T-helper 17 cell (primary cell): ENCODE results near the gene YIF1A. TPM values are rescaled to one million over a fixed set of nuclear protein-coding genes. Genes with fewer than 3 reads are reported as not detected.

Experiments
- ATAC-seq: fragments of 150-1000 bp; cut with Tn5 transposase; 2 replicates; pipeline ENCODE4 v1.10.0; 2021; ENCODE audit warnings: mild to moderate bottlenecking, moderate library complexity
- DNase-seq, 3 donors: peaks; one replicate each; pipeline versions ENCODE4 v3.0.0 to v3.0.0-alpha.2; 2020 to 2021
- H3K9me3 ChIP-seq: one replicate; pipeline ENCODE4 v1.7.0; 2013; ENCODE audit warnings: low read length, mild to moderate bottlenecking; ENCODE audit not compliant: control insufficient read depth, poor library complexity, severe bottlenecking
- H3K27ac Mint-ChIP-seq: one replicate; pipeline ENCODE4 v1.8.0; 2022; ENCODE audit warnings: mild to moderate bottlenecking, moderate library complexity, mixed read lengths
- H3K27me3 Mint-ChIP-seq: one replicate; pipeline ENCODE4 v1.8.0; 2022; ENCODE audit warnings: mixed read lengths
- H3K36me3 Mint-ChIP-seq: one replicate; pipeline ENCODE4 v1.8.0; 2022; ENCODE audit warnings: low read depth, mixed read lengths
- H3K4me1 Mint-ChIP-seq: one replicate; pipeline ENCODE4 v1.8.0; 2022; ENCODE audit warnings: mild to moderate bottlenecking, mixed read lengths
- H3K4me3 Mint-ChIP-seq: one replicate; pipeline ENCODE4 v1.8.0; 2022; ENCODE audit warnings: mild to moderate bottlenecking, moderate library complexity, mixed read lengths
- total RNA-seq, 4 donors: library from RNA in 2 of 4; stranded (reverse) in 2 of 4; gene quantifications; one replicate each; pipeline ENCODE4 v1.2.3 and lab custom pipeline; 2022 to 2026

The YIF1A gene
- total RNA-seq, 2 donors from 2014 or later = 32.6 to 35.1 TPM

DNA sequence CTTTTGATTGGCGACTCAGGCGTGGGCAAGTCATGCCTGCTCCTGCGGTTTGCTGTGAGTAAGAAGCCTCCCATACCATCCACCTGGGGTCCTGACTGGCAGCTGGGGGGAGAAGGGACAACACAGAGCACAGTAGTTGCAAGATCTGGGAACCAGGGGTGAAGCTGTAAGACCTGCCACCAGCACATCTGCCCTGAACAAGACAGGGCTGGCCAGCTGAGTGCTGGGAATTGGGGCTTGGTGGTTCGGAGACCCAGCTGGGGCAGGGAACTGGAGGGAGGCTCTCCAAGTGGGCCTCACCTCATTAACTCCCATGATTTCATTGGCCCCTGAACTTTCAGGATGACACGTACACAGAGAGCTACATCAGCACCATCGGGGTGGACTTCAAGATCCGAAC lies 17.1 kb downstream of the YIF1A start:
- ATAC-seq (no peak), DNase-seq (no peak)
- Mint-ChIP-seq H3K27ac (peak overlapping the region; percentile 4), H3K27me3 (no peaks in the 10 kb centered on the region), H3K36me3 (peaks cover 13% of the 10 kb centered on the region), H3K4me3 (no peak overlapping the region), H3K4me1 (peaks cover 37% of the 10 kb centered on the region)
- H3K9me3 ChIP-seq = no peaks in the 10 kb centered on the region

DNA sequence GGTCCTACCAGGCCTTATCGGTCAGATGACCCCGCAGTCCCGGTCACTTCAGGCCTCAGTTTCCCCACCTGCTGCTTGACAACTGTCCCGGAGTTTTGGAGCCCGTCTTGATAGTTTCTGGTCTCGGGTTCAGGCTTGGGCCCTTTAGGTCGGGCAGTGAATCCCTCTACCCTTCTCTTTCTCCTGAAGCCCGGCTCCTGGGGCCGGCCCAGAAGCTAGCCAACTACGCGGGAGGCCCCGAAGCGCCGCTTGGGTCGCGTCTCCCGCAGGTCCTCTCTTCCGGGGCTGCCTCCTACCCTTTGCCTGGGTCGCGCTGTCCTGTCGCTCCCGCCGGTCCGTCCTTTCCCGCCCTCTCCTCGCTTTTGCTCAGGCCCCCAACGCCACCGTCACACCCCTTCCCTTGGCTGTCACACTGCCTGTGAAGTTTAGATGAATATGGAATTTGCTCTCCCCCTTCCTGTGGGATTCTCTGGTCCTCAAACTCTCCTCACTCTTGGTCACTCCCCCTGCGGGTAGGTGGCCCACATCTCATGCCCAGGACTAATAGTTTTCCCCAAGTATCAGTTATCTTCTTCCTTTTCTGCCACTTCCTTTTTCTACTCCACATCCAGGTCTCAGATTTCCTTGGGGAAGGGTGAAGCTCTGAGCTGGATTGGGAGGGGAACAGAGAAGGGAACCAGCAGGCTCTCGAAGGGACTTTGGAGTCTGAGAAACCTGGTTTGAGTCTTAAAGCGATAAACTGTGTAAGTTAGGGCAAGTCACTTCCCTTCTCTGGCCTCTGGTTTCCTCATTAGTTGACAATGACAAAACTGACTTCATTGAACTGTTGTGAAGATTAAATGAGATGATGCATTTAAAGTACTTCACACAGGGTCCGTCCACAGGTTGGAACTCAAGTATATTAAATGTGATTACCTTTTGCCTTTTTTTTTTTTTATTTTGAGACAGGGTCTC lies 19.7 kb downstream of the YIF1A start:
- ATAC-seq (no peak), DNase-seq (no peak)
- Mint-ChIP-seq H3K4me1 (peaks cover 33% of the 10 kb centered on the region), H3K36me3 (peaks cover 13% of the 10 kb centered on the region), H3K4me3 (peak overlapping the region; percentile 99), H3K27me3 (no peaks in the 10 kb centered on the region), H3K27ac (peak overlapping the region; percentile 99)
- no peaks in the 10 kb centered on the region for H3K9me3 ChIP-seq

DNA sequence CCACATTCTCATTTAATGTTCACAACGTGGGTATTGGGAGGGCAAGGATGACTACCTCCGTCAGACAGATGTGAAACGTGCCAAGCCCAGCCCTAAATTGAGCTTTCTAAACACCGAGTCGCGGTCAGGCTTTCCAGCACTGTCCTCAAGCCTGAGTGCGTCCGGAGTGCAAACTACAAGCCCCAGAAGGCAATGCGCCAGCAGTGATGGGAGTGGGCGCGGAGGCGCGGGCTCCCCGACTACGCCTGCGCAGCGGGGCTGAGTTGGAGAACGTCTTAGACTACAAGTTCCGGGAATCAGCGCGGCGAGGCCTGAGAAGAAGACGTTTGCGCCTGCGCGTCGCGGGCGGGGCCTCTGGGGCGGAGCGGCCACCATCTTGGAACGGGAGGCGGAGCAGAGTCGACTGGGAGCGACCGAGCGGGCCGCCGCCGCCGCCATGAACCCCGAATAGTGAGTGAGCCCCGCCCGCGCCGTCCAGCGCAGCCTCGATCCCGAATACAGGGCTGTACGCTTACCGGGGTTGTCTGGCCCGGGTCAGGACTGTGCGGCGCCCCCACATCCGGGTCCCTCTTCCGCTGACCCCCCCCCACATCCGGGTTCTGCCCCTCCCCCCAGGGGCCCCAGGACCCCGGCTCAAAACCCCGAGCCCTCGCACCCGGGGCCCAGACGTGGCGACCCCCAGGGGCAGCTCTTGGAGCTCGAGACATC lies 20.5 kb downstream of the YIF1A start, which contains the start of gene RAB1B:
Gene RAB1B (plus strand): TSS at position 396 of the 708 bp plus-strand sequence. CDS start 41 bp downstream, at position 437.
- H3K9me3 ChIP-seq = no peaks in the 10 kb centered on the region
- peaks cover 10% of the 10 kb centered on the region for H3K36me3 Mint-ChIP-seq

DNA sequence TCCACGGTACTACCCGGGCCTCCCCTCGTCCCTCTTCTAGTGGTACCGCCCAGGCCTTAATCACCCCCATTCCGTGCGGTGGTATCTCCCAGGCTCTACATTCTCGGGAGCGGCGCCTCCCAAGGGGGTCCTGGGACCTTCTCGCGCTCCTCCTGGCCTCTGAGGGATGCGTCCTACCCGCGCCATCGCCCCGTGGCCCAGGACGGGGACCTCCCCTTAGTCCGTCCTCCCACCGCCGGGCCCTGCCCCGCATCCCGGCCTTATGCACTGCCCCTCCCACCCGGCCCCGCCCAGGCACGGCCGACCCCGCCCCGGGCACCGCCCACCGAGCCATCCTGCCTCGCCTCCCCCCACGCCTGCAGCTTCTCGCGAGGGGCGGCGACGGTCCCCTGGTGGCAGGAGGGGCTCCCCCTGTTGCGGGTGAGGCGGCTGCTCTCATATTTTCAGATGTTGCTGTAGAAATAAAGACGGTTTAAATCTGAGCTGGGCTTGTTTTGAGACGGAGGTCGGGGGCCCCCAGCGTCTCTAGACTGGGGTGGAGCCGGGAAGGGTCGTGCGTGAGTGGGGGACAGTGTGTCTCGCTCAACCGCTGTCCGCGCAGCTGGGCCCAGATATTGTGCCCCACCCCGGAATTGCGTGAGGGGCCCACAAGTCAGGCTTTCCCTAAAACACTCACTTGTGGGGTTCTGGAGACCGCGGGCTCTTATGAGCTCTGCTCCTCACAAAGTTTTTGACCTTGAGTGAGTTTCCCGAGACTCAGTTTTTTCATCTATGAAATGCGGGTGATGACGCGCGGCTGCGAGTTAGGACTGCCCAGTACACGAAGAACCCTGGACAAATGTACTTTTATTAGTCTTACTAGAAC lies 21.3 kb downstream of the YIF1A start:
- no peaks in the 10 kb centered on the region for H3K9me3 ChIP-seq
- Mint-ChIP-seq H3K27ac (peak overlapping the region; percentile 99), H3K4me1 (peaks cover 29% of the 10 kb centered on the region), H3K36me3 (peaks cover 10% of the 10 kb centered on the region), H3K4me3 (peak overlapping the region; percentile 99), H3K27me3 (no peaks in the 10 kb centered on the region)
- DNase-seq (peak; percentile 78 to 86 (median 85)), ATAC-seq (peak; percentile 65)

More for the DNA sequence above, 20.5 kb downstream of the YIF1A start, which contains the start of gene RAB1B:
- Mint-ChIP-seq H3K4me3 (peak within 1 kb of the TSS; percentile 99), H3K27me3 (no peaks in the 10 kb centered on the region), H3K27ac (peak within 1 kb of the TSS; percentile 99), H3K4me1 (peaks cover 28% of the 10 kb centered on the region)
- DNase-seq = peak; percentile 99 to 100 (median 99)
- peak; percentile 85 for ATAC-seq

DNA sequence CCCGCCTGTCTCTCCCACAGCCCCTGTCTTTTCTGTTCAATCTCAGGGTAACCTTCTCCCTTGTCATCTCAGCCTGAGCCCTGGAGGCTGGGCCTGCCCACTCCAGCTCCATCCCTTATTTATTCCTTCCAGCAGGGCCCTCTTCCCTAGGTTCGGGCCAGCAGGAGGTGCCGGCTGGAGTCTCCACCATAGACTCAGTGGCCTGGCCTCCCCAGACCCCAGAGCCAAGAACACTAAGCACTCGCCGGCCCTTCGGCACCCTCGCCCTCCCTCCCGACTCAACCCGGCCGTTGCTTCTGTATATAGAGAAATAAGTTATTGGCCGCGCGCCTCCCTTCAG lies 21.9 kb downstream of the YIF1A start:
- ATAC-seq = no peak
- no peaks in the 10 kb centered on the region for H3K9me3 ChIP-seq
- Mint-ChIP-seq H3K4me1 (peaks cover 29% of the 10 kb centered on the region), H3K36me3 (peaks cover 10% of the 10 kb centered on the region), H3K27ac (peak overlapping the region; percentile 99), H3K27me3 (no peaks in the 10 kb centered on the region), H3K4me3 (peak overlapping the region; percentile 99)
- DNase-seq = no peak

DNA sequence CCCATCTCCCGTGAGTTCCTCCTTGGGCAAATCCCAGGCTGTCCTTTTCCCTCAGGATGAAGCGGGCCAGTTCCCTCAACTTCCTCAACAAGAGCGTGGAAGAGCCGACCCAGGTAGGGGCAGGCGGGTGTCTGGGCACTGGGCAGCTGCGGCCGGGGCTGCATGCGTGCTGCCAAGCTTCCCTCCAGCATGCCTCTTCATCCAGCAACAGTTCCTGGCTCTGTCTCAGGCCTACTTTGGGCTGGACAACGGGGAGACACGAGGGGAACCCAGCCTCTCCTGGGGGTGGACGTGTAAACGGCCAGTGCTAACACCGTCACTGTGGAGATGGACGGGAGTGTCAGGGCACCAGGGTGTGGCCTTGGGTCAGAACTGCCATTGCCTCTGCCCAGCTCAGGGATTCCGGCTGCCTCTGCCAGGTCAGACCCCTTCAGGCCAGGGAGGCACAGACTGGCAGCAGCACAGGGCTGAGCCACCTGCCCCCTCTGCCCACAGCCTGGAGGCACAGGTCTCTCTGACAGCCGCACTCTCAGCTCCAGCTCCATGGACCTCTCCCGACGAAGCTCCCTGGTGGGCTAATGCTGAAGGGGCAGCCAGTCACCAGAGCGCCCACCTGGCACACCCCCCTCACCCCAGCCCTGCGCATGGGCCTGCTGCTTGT lies 22.4 kb downstream of the YIF1A start:
- no peak overlapping the region for H3K27ac Mint-ChIP-seq
- H3K27me3 Mint-ChIP-seq = no peaks in the 10 kb centered on the region
- H3K9me3 ChIP-seq = no peaks in the 10 kb centered on the region
- H3K4me1 Mint-ChIP-seq = peaks cover 29% of the 10 kb centered on the region
- ATAC-seq = no peak
- DNase-seq = no peak
- peaks cover 10% of the 10 kb centered on the region for H3K36me3 Mint-ChIP-seq
- peak overlapping the region; percentile 99 for H3K4me3 Mint-ChIP-seq

DNA sequence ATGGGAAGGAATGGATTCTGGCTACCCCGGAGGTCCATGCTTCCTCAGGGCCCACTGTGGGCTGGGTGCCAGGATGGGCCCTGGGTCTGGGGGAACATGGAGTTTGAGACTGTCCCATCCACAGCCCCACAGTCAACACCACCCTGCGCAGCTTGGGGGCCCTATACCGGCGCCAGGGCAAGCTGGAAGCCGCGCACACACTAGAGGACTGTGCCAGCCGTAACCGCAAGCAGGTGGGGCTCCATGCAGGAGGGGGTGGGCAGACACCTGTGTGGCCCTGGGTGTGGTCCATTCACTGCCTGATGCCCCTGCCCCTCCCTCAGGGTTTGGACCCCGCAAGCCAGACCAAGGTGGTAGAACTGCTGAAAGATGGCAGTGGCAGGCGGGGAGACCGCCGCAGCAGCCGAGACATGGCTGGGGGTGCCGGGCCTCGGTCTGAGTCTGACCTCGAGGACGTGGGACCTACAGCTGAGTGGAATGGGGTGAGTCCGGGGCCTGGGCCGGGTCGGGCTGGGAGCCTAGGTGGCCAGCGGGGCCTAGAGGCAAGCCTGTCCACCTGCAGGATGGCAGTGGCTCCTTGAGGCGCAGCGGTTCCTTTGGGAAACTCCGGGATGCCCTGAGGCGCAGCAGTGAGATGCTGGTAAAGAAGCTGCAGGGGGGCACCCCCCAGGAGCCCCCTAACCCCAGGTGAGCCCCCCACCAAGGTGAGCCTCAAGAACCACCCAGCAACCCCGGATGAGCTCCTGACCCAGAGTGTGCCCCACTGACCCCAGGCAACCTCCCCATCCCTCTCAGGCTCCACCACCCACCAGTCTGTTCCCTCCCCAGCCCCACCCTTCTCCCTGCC lies 23.2 kb downstream of the YIF1A start:
- no peak for ATAC-seq
- H3K4me3 Mint-ChIP-seq = no peak overlapping the region

DNA sequence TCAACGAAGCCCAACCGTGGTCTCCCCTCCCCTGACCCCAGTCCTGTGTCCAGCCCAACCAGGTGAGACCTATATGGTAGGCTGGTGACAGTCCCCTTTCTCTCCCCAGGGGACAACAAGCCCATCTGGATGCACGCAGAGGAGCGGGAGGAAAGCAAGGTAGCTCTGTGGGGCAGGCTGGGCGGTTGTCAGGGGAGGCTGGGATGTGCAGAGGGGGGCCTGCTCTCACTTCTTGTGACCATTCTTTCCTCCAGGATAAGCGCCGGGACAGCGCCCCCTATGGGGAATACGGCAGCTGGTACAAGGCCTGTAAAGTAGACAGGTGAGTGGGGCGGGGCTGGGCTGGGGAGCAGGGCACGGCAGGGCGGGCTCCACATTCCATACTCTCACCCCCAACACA lies 24.0 kb downstream of the YIF1A start:
- H3K27me3 Mint-ChIP-seq = no peaks in the 10 kb centered on the region
- H3K4me1 Mint-ChIP-seq = peaks cover 25% of the 10 kb centered on the region
- no peak overlapping the region for H3K27ac Mint-ChIP-seq
- DNase-seq (no peak), ATAC-seq (no peak)
- H3K4me3 Mint-ChIP-seq = no peak overlapping the region
- peaks cover 10% of the 10 kb centered on the region for H3K36me3 Mint-ChIP-seq
- no peaks in the 10 kb centered on the region for H3K9me3 ChIP-seq

More for the DNA sequence above, 23.2 kb downstream of the YIF1A start:
- no peak for DNase-seq
- no peaks in the 10 kb centered on the region for H3K9me3 ChIP-seq
- Mint-ChIP-seq H3K4me1 (peaks cover 27% of the 10 kb centered on the region), H3K27me3 (no peaks in the 10 kb centered on the region), H3K36me3 (peaks cover 10% of the 10 kb centered on the region), H3K27ac (no peak overlapping the region)

DNA sequence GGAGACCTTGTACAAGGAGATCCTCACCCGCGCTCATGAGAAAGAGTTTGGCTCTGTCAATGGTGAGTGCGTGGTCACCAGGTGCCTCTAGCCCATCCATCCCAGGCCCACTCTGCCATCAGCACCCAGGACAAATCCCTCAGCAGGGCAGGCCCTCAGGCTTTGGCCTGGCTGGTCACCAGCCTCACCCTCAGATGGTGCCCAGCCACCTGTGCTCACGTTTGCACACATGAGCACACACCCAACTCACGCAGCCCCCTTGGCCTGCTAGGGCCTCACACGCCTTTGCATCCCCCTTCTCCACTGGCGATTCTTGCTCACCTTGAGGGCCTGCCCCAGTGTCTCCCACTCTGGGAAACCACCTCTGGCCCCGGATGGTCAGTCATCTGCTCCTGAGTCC lies 24.6 kb downstream of the YIF1A start:
- no peaks in the 10 kb centered on the region for H3K27me3 Mint-ChIP-seq
- peaks cover 21% of the 10 kb centered on the region for H3K4me1 Mint-ChIP-seq
- peaks cover 10% of the 10 kb centered on the region for H3K36me3 Mint-ChIP-seq
- ATAC-seq = no peak
- DNase-seq = no peak
- no peak overlapping the region for H3K4me3 Mint-ChIP-seq
- H3K27ac Mint-ChIP-seq = no peak overlapping the region
- no peaks in the 10 kb centered on the region for H3K9me3 ChIP-seq

DNA sequence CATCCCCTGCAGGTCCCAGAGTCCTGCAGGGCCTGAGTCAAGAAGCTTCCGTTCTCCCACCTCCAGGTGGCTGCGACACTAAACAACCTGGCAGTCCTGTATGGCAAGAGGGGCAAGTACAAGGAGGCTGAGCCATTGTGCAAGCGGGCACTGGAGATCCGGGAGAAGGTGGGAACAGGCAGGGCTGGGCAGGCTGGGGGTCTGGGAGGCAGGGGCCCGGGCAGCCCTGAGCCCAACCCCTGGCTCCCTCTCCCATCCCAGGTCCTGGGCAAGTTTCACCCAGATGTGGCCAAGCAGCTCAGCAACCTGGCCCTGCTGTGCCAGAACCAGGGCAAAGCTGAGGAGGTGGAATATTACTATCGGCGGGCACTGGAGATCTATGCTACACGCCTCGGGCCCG lies 25.2 kb downstream of the YIF1A start:
- ATAC-seq (no peak), DNase-seq (no peak)
- Mint-ChIP-seq H3K4me3 (no peak overlapping the region), H3K27ac (no peak overlapping the region), H3K4me1 (peaks cover 22% of the 10 kb centered on the region), H3K27me3 (no peaks in the 10 kb centered on the region), H3K36me3 (peaks cover 11% of the 10 kb centered on the region)
- no peaks in the 10 kb centered on the region for H3K9me3 ChIP-seq

DNA sequence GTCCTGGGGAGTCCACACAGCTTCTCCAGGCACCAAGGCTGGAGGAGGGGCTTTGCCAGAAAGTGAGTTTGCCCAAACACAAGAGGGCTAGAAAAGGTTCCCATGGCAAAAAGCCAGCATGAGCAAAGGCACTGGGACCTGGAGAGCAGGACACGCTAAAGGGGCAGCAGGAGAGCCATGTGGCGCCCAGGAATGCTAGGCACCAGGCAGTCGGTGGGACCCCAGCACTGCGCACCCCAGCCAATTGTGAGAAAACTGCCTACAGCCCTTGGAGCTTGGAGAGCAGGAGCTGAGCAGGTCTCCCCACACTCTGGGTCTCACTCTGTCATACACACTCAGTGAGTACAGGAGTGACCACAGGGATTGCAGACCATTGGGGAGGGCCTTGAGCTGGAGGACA lies 25.7 kb downstream of the YIF1A start:
- peak overlapping the region; percentile 12 for H3K4me3 Mint-ChIP-seq
- peaks cover 25% of the 10 kb centered on the region for H3K4me1 Mint-ChIP-seq
- DNase-seq (no peak), ATAC-seq (no peak)
- H3K27me3 Mint-ChIP-seq = no peaks in the 10 kb centered on the region
- H3K27ac Mint-ChIP-seq = no peak overlapping the region
- H3K36me3 Mint-ChIP-seq = peaks cover 8% of the 10 kb centered on the region
- H3K9me3 ChIP-seq = no peaks in the 10 kb centered on the region

DNA sequence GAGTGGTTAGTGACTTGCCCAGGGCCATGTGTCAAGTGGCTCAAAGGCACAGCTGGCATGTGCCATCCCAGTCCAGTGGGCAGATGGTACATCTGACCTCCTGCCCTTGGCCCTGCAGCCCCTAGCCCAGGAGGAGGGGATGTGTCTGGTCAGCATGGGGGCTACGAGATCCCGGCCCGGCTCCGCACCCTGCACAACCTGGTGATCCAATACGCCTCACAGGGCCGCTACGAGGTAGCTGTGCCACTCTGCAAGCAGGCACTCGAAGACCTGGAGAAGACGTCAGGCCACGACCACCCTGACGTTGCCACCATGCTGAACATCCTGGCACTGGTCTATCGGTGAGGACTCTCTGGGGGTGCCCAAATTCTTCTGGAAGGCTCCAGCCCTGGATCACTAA lies 26.2 kb downstream of the YIF1A start:
- Mint-ChIP-seq H3K27ac (no peak overlapping the region), H3K4me1 (peaks cover 21% of the 10 kb centered on the region), H3K36me3 (peaks cover 8% of the 10 kb centered on the region), H3K27me3 (no peaks in the 10 kb centered on the region), H3K4me3 (no peak overlapping the region)
- ATAC-seq (no peak), DNase-seq (no peak)
- no peaks in the 10 kb centered on the region for H3K9me3 ChIP-seq
